GM10248 (cell line): ENCODE measurements around the gene DEDD2.

ENCODE experiments used
- CTCF ChIA-PET: fragments of 300-600 bp; sonication (Branson Sonifier 250); formaldehyde crosslinking; extraction: SDS; loops from one replicate; lab custom pipeline; 2021; ENCODE audit warnings: antibody characterized with exemption; lab: Yijun Ruan, JAX
- POLR2A ChIA-PET: fragments of 350-650 bp; sonication (Branson Sonifier 250); formaldehyde crosslinking; extraction: SDS; loops from one replicate; lab custom pipeline; 2020; ENCODE audit warnings: antibody characterized with exemption; lab: Yijun Ruan, JAX
- DNase-seq: peaks from one replicate; pipeline ENCODE4 v3.0.0; 2012; ENCODE audit errors: extremely low spot score
- CTCF ChIP-seq: IDR thresholded peaks from 2 replicates; pipeline ENCODE4 v1.5.1; 2012; ENCODE audit warnings: mild to moderate bottlenecking, low read depth; ENCODE audit errors: extremely low read depth, missing control alignments, control extremely low read depth

Gene DEDD2

GRCh38 chr19:42244347-42245220 is 27.1 kb upstream of the DEDD2 start:
- peak; percentile 86 for DNase-seq
- POLR2A ChIA-PET: interaction anchor here (1.2 kb wide), 1 partner anchor 130 kb away, joined by 3 read pairs; no protein-coding TSS in a partner anchor
- CTCF ChIA-PET: interaction anchor here (0.8 to 8.8 kb wide), 17 partner anchors 8 to 136 kb away, joined by 3 to 87 read pairs (median 4); partner anchors contain the start of gene ZNF526
- TF ChIP-seq CTCF: peak; percentile 69

GRCh38 chr19:42242512-42243409 is 25.3 kb upstream of the DEDD2 start, which contains the start of gene GSK3A:
TSS of gene GSK3A (minus strand) at chr19:42242602. CDS start at chr19:42242465, 137 bp downstream.
- CTCF ChIA-PET: interaction anchor here (0.6 to 8.8 kb wide), 18 partner anchors 8 to 370 kb away, joined by 3 to 87 read pairs (median 4); partner anchors contain the start of genes DEDD2 and POU2F2
- POLR2A ChIA-PET: interaction anchor here (0.6 to 1.5 kb wide), 7 partner anchors 8 to 129 kb away, joined by 3 to 8 read pairs (median 5); no protein-coding TSS in a partner anchor
- TF ChIP-seq CTCF: no peak
- DNase-seq: peak; percentile 92

GRCh38 chr19:42242069-42242511 is 24.6 kb upstream of the DEDD2 start:
- TF ChIP-seq CTCF: no peak
- CTCF ChIA-PET: interaction anchor here (0.8 to 8.8 kb wide), 8 partner anchors 16 to 369 kb away, joined by 3 to 87 read pairs (median 3); partner anchors contain the start of gene POU2F2
- POLR2A ChIA-PET: interaction anchor here (0.6 kb wide), 1 partner anchor 73 kb away, joined by 3 read pairs; no protein-coding TSS in a partner anchor
- DNase-seq: no peak

- ChIA-PET POLR2A (interaction anchor here (0.5 kb wide), 1 partner anchor 25 kb away, joined by 3 read pairs; no protein-coding TSS in a partner anchor), CTCF (interaction anchor here (0.9 to 8.8 kb wide), 6 partner anchors 11 to 132 kb away, joined by 3 to 87 read pairs (median 4); partner anchors contain the start of gene POU2F2)
- no peak for DNase-seq
- TF ChIP-seq CTCF: no peak
Observed at GRCh38 chr19:42241279-42241678, 23.8 kb upstream of the DEDD2 start.

- POLR2A ChIA-PET: interaction anchor here (0.8 kb wide), 1 partner anchor 12 kb away, joined by 5 read pairs; no protein-coding TSS in a partner anchor
- DNase-seq: no peak
- CTCF ChIA-PET: interaction anchor here (1.1 to 1.9 kb wide), 7 partner anchors 10 to 131 kb away, joined by 4 to 6 read pairs (median 4); partner anchors contain the start of gene POU2F2
- TF ChIP-seq CTCF: no peak
Observed at GRCh38 chr19:42239544-42240220, 22.2 kb upstream of the DEDD2 start.
